ENCODE data around the gene TFCP2L1.
"Not testable (repeated sequence)": the region's sequence is repeated elsewhere in the genome, so short reads cannot be mapped to it uniquely, and the experiment has no call there.

Gene TFCP2L1, protein sequence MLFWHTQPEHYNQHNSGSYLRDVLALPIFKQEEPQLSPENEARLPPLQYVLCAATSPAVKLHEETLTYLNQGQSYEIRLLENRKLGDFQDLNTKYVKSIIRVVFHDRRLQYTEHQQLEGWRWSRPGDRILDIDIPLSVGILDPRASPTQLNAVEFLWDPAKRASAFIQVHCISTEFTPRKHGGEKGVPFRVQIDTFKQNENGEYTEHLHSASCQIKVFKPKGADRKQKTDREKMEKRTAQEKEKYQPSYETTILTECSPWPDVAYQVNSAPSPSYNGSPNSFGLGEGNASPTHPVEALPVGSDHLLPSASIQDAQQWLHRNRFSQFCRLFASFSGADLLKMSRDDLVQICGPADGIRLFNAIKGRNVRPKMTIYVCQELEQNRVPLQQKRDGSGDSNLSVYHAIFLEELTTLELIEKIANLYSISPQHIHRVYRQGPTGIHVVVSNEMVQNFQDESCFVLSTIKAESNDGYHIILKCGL

DNA sequence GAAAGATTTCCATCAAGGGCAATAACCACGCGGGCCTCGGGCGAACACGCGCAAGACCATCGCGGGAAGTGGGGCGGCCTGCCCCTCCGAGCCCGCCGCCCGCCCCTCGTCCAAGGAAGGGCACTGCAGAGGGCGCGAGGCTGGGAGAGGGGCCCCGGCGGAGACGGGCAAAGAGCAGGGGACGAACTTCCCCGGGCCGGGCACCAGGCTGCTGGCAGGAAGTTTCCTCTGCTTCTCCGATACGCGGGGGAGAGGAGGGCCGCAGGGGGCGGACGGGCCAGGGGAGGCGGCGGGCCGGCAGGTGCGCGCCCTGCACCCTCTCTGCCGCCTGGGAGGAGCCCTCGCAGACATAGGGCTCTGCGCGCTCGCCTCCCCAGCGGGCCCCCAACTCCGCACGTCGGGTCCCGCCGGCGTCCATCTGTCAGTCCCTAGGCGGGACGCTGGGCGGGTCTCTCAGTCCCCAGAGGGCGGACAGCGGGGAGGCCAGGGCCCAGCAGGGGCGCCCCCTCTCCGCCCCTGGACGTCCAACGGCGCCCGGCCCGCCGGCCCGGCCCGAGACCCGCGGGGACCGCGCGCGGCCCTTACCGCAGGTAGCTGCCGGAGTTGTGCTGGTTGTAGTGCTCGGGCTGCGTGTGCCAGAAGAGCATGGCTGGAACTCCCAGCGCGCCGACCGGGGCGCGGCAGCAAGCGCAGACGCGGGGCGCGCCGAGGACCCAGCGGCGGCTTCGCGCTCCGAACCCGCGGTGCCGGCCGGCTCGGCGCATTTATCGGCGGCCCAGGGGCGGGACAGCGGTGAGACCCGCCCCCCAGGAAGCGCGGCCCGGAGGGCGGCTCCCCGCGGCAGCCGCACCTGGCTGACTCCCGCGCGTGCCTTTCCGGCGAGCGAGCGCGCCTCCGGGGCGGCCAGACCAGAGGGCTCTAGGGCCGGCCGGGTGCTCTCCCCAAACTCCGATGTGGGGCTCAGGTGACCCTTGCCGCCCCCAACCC is at the start of gene TFCP2L1:
TSS of gene TFCP2L1 (minus strand) at position 740 of the 987 bp plus-strand sequence. CDS start at position 647, 93 bp downstream.
- DNase-seq: no peak

DNA sequence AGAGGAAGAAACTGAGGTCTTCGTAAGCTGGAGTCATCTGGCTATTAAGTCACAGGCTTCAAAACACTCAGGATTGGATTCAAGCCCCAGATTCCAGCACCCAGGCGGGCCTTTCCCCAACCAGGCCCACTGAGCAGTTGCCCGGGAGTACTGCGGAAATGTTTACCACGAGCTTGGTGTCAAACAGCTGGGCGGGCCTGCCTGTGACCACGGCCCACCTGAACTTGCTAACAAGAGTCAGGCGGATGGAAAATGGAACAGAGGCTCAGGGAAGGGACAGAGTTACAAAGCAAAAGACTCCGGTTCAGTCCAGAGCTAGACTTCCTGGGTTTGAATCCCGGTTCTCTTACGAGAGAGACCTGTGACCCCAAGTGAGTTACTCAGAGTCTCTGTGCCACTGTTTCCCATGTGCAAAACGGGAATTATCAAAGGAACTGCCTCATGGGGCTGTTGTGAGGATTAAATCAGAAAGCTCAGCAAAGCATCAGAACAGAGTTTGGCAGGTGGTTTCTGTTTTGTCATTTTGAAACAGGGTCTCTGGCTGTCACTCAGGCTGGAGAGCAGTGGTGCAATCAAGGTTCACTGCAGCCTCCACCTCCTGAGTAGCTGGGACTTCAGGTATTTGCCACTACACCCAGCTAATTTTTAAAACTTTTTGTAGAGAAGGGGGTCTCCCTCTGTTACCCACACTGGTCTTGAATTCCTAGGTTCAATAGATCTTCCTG is 49.0 kb upstream of the TFCP2L1 start:
- no peak for DNase-seq

DNA sequence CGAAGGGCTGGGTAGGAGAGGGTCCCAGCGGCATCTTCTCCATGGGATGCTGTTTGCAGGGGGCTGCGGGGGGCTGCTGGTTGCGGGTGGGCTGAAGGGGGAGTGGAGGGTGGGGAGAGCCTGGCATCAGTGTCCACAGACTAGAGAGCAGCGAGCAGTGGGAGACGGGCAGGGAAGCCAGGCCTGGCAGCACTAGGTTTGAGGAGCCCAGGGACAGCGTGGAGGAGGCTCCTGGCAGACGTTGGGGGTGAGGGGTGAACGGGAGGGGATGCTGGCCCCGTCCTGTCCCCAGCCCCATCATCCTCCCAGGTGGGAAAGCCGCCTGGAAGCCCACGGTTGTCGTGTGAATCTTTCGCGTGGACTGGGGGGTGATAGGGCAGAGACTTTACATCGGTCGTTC is 48.2 kb upstream of the TFCP2L1 start:
- DNase-seq: no peak

DNA sequence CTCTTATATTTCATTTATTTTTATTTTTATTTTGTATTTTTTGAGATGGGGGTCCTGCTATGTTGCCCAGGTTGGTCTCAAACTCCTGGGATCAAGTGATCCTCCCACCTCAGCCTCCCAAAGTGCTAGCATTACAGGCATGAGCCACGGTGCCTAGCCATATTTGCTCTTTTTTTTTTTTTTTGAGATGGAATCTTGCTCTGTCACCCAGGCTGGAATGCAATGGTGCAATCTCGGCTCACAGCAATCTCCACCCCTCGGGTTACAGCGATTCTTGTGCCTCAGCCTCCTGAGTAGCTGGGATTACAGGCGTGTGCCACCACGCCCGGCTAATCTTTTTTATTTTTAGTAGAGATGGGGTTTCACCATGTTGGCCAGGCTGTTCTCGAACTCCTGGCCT is 46.3 kb upstream of the TFCP2L1 start:
- not testable (repeated sequence) for DNase-seq

DNA sequence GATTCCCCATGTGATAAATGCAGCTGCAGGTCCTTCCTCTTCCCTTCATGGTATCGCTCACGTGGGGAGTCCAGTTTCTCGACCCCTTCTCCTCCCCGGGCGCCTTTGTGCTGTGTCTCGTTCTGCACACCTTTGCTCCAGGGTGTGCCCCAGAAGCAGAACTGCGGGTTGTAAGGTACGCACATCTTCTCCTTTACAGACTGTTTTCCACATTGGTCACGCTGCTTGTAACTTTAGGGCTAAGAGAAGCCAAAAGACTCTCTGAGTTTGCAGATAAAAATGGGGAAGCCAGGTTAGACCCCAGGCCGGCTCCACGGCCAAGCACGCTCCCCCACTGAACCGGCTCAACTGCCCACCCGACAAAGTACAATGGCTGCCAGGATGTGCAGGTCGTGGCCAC is 45.9 kb upstream of the TFCP2L1 start:
- no peak for DNase-seq

DNA sequence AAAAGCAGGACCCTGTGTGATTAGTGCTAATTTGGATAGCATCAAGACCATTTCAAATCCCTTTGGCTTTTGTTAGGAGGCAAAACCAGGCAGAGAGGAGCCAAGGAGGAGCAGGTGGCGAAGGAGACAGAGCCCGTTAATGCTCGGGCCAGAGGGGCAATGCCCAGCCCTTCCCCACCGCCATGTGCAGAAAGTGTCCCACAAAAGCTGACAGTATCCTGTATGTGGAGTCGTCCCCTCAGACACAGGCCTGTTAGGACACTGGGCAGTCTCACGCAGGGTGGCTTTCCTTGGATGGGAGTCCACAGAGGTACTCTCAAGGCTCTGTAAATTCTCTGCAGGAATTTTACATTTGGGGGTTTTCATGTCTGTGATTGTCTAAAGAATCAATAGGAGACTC is 44.8 kb upstream of the TFCP2L1 start:
- no peak for DNase-seq

DNA sequence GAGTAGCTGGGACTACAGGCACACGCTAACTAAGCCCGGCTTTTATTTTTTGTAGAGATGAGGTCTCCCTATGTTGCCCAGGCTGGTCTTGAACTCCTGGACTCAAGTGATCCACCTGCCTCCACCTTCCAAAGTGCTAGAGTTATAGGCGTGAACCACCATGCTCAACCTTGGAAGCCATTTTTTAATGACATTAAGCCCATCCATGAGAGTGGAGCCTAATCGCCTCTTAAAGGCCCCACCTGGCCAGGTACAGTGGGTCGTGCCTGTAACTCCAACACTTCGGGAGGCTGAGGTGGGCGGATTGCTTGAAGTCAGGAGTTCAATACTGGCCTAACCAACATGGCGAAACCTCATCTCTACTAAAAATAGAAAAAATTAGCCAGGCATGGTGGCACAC is 41.6 kb upstream of the TFCP2L1 start:
- DNase-seq: no peak

DNA sequence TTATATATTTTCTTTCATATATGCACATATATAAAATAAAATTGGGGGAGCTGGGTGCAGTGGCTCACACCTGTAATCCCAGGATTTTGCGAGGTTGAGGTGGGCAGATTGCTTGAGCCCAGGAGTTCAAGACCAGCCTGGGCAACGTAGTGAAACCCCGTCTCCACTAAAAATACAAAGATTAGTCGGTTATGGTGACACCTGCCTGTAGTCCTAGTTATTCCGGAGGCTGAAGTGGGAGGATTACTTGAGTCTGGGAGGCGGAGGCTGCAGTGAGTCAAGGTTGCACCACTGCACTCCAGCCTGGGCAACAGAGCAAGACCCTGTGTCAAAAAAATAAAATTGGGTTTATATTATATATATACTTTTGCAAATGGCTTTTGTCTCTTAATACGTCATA is 39.6 kb upstream of the TFCP2L1 start:
- no peak for DNase-seq

DNA sequence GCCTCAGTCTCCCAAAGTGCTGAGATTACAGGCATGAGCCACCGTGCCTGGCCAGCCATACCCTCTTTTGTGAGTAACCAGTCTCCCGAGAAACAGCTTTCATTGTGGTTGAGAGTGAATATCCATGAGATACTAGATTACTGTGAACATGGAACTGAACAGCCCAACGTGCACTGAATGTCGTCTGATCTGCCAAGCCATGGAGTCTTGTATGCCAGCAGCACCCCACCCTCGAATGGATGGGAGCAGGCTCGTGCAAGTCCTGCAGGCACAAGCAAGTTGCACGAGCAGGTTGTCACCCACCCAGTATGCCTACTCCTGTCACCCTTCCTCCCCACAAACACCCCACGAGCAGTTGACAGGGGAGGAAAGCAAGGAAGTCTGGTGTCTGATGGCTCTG is 36.5 kb upstream of the TFCP2L1 start:
- DNase-seq: no peak

DNA sequence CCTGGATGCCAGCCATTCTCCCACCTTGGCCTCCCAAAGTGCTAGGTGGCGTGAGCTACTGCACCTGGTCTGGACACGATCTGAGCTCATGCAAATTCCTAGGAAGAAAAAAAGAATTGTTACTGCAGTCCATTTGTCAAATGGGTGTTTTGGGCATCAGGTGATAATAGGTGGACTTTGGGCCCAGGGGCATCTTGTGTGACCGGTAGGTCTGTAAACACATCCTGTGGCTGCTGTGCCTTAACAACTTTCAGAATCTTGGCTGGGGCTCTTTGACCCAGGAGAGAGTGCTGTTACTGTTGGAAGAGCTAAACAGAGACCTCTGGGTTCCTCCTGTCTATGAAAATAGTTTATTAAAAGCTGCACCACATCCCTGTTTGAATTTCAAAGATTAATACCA is 34.9 kb upstream of the TFCP2L1 start:
- DNase-seq: no peak

DNA sequence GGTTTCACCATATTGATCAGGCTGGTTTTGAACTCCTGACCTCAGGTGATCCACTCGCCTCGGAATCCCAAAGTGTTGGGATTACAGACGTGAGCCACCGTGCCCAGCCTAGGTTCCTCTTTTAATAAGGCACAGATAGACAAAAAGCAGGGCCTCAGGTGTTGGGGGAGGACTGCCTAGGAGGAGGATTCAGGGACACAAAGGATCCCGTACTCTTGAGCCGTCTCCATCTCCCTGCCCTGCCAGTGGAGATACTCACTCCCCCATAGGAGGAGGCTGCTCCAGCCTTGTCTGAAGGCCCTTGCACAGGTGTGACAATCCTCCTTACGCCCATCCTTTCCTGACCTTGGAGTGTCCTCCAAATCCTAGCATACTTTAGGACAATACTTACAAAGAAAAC is 32.0 kb upstream of the TFCP2L1 start:
- no peak for DNase-seq

DNA sequence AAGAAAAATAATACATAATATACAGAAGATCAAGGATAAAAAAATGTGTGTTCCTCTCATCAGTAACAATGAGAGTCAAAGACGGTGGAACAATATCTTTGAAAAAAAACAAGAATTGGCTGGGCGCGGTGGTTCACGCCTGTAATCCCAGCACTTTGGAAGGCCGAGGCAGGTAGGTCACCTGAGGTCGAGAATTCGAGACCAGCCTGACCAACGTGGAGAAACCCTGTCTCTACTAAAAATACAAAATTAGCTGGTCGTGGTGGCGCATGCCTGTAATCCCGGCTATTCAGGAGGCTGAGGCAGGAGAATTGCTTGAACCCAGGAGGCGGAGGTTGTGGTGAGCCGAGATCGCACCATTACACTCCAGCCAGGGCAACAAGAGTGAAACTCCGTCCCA is 28.7 kb upstream of the TFCP2L1 start:
- not testable (repeated sequence) for DNase-seq

DNA sequence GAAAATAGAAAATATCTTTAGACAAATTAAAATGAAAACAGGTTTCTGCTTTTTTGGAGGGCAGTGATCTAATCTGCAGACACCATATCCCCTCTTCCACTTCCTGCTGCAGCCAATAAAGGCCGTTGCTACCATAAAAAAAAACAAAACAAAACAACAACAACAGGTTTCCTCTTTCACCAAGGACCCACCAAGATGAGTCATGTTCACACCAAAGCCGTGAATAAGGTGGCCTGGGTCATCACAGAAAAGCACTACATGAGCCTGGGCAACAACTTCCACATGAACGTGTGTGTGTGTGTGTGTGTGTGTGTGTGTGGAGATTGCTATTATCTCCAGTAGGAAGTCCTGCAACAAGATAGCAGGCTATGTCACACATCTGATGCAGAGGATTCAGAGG is 24.8 kb upstream of the TFCP2L1 start:
- DNase-seq: no peak

DNA sequence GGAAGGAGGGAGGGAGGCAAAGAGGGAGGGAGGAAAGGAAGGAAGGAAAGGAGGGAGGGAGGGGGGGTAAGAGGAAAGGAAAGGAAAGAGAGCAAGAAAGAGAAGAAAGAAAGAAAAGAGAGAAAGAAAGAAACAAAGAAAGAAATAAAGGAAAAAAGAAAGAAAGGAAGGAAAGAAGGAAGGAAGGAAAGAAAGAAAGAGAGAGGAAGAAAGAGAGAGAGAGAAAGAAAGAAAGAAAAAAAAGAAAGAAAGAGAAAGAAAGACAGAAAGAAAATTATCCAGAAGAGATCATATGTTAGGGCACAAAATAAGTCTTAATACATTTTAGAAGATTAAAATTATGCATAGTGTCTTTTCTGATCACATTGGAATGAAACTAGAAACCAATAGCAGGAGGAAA is 24.3 kb upstream of the TFCP2L1 start:
- no peak for DNase-seq

DNA sequence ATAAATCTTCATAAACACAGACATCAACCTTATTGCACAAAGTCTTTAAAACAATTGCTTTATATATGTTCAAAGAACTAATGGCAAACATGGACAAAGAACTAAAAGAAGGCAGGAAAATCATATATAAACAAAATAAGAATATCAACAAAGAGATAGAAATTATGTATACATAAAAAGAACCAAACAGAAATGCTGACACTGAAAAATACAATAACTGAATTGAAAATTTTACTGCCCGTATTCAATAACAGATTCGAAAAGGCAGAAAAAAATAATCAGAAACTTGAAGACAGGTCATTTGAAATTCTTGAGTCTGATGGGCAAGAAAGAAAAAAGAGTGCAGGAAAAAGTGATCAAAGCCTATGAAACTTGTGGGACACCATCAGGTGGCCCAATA is 22.0 kb upstream of the TFCP2L1 start:
- DNase-seq: no peak

DNA sequence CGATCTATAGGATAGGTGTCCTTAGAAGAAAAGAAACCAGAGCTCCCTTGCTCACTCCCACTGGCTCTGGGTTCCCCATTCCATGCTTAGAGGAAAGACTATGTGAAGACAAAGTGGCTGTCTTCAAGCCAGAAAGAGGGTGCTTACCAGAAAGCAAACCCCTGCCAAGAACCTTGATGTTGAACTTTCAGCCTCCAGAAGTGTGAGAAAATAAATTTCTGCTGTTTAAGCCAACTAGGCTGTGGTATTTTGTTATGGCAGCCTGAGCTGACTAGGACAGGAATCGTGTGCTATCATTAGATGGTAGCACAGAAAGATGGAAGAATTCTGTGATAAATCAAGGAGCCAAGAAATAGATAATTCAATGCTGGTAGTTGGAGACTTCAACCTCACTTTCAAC is 19.9 kb upstream of the TFCP2L1 start:
- no peak for DNase-seq

DNA sequence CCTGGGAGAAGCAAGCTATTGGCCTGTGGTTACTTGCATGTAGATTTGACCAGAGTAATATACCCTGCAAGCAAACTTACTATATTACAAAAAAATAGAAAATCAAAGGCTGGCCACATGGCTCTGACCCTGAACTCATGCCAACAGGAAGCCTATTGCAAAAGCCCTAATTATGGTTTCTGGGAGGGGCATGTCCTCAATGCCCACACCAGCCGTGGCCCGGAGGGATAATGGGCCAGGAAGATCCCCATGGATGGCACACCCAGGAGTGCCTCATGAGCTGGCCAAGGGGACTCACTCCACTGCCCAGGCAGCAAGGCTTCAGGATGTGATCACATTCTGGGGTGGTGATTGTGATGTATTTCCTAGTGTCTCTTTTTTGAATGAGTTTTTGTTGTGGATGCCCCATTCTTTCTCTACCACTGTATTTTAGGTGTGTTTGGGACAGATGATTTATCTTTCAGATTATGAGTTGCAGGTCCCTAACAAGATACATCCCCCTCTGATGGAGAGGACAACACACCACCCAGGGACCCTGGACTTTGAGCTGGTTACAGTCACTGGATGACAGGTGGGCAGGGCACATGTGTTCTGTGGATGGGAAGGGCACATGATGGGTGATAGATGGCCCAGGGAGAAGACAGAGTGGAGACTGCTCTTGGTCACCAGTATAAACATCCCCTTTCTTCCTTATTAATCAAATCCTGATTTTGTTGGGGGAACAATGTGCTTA is 18.7 kb upstream of the TFCP2L1 start:
- no peak for DNase-seq

DNA sequence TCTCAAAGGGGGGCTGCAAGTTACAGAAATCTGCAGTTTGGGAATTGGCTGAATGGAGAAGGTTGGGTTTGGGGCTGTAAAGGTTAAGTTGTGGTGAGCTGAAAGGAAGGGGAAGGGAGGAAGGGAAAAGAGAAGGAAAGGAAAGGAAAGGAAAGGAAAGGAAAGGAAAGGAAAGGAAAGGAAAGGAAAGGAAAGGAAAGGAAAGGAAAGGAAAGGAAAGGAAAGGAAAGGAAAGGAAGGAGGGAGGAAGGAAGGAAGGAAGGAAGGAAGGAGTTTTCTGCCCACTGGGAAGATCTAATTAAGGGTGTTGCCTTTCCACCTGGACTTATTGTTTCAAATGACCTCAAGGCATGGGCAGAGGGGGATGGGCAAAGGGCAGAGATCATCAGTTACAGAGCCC is 16.2 kb upstream of the TFCP2L1 start:
- DNase-seq: not testable (repeated sequence)

DNA sequence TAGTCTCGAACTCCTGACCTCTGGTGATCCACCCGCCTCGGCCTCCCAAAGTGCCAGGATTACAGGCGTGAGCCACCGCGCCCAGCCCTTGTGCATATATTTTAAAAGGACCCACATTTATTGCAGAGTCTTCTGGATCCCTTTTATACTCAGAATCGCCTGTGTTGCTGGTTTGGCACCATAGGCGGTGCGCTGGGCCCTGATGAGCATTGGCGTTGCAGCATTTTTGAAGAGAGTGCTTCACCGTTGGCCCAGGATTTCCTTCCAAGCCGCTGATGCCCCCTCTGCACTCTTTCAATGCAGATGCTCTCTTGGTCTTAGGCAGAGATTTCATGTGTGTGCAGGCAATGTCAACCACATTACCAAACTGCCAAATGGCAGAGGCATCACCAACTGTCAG is 13.5 kb upstream of the TFCP2L1 start:
- no peak for DNase-seq

DNA sequence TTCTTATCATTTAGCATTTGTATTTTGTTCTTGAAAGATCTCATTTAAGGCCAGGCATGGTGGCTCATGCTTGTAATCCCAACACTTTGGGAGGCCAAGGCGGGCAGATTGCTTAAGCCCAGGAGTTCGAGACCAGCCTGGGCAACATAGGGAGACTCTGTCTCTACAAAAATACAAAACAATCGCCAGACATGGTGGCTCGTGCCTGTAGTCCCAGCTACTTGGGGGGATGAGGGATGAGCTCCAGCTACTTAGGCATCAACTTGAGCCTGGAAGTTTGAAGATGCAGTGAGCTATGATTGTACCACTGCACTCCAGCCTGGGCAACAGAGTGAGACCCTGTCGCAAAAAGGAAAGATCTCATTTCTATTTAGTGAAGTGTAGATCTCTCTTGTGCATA is 12.9 kb upstream of the TFCP2L1 start:
- DNase-seq: not testable (repeated sequence)

DNA sequence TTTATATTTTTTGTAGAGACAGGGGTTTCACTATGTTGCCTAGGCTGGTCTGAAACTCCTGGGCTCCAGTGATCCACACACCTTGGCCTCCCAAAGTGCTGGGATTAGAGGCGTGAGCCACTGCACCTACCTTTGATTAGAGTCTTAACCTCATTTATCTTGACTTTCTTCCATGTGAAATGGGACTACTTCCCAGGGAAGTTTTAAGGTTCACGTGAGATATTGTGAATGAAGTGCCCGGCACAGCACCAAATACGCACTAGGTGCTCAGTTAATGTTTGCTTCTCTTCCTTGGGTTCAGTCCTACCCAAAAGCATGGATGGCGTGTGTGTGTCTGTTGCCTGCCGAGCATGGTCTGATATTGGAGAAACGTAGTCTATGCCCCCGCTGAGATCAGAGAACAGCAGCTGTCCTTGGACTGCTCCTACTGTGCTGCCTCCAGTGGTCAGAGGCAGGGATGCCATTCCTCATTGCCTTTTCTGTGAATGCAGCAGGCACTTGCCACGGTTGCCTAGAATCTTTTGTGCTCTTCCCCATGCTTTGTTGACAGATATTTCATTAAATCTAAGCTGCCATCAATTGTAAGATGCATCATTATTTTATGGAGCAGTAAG is 12.3 kb upstream of the TFCP2L1 start:
- DNase-seq: no peak

All from CD4-positive, alpha-beta T cell treated with Interleukin-17A for 4 hours (primary cell).